Activated CD4-positive, alpha-beta T cell treated with anti-CD3 and anti-CD28 coated beads, Interleukin-2, amount 10 ng/mL, durations not matched to agents 7 days and 5 days (primary cell): ENCODE data around the gene WDR90. TPM values are rescaled to one million over a fixed set of nuclear protein-coding genes. Genes with fewer than 3 reads are reported as not detected.
"Not testable (repeated sequence)": the region's sequence is repeated elsewhere in the genome, so short reads cannot be mapped to it uniquely, and the experiment has no call there.

Experiments used
- CTCF ChIA-PET: fragments of 350-600 bp; sonication (Branson Sonifier 250); formaldehyde crosslinking; loops from one replicate; lab custom pipeline; 2021; ENCODE audit warnings: antibody characterized with exemption; lab: Charles Lee
- POLR2A ChIA-PET: fragments of 350-600 bp; sonication (Branson Sonifier 250); formaldehyde crosslinking; loops from one replicate; lab custom pipeline; 2021; ENCODE audit warnings: antibody characterized with exemption; lab: Charles Lee
- DNase-seq: peaks from one replicate; pipeline ENCODE4 v3.0.0-alpha.2; 2020
- H3K27ac Mint-ChIP-seq: one replicate; pipeline ENCODE4 v1.8.0; 2021; ENCODE audit warnings: mild to moderate bottlenecking, moderate library complexity, mixed read lengths
- H3K27me3 Mint-ChIP-seq: one replicate; pipeline ENCODE4 v1.8.0; 2021; ENCODE audit warnings: mixed read lengths
- H3K36me3 Mint-ChIP-seq: one replicate; pipeline ENCODE4 v1.8.0; 2021; ENCODE audit warnings: low read depth, mixed read lengths
- H3K4me1 Mint-ChIP-seq: one replicate; pipeline ENCODE4 v1.8.0; 2021; ENCODE audit warnings: mixed read lengths
- H3K4me3 Mint-ChIP-seq: one replicate; pipeline ENCODE4 v1.8.0; 2021; ENCODE audit warnings: mild to moderate bottlenecking, moderate library complexity, mixed read lengths
- H3K9me3 Mint-ChIP-seq: one replicate; pipeline ENCODE4 v1.8.0; 2021; ENCODE audit warnings: mixed read lengths
- total RNA-seq, 2 experiments: library from RNA; stranded (reverse); gene quantifications; one replicate each; pipeline ENCODE4 v1.2.3, GENCODE V29; 2021

Gene WDR90
- total RNA-seq, 2 experiments from 2014 or later = 54.9 to 81.6 TPM

- Mint-ChIP-seq H3K4me3 (no peak overlapping the region), H3K27ac (no peak overlapping the region), H3K27me3 (no peaks in the 10 kb centered on the region), H3K4me1 (peaks cover 49% of the 10 kb centered on the region), H3K36me3 (peaks cover 18% of the 10 kb centered on the region), H3K9me3 (no peaks in the 10 kb centered on the region)
- ChIA-PET CTCF (interaction anchor here (1.3 to 1.4 kb wide), 2 partner anchors 10 to 12 kb away, joined by 4 to 6 read pairs; no protein-coding TSS in a partner anchor), POLR2A (interaction anchor here (0.6 kb wide), 1 partner anchor 154 kb away, joined by 3 read pairs; no protein-coding TSS in a partner anchor)
- no peak for DNase-seq
These were observed 36.0 kb downstream of the WDR90 start for GRCh38 chr16:684961-685696.

- no peak for DNase-seq
- H3K27me3 Mint-ChIP-seq = no peaks in the 10 kb centered on the region
- H3K4me3 Mint-ChIP-seq = no peak overlapping the region
- ChIA-PET POLR2A (no interaction called here), CTCF (interaction anchor here (1.1 to 2.1 kb wide), 3 partner anchors 9 to 104 kb away, joined by 3 to 6 read pairs (median 5); partner anchors contain the start of gene RHOT2)
- peaks cover 19% of the 10 kb centered on the region for H3K36me3 Mint-ChIP-seq
- no peaks in the 10 kb centered on the region for H3K9me3 Mint-ChIP-seq
- H3K4me1 Mint-ChIP-seq = peaks cover 54% of the 10 kb centered on the region
- H3K27ac Mint-ChIP-seq = peak overlapping the region; percentile 46
These were observed 36.8 kb downstream of the WDR90 start for GRCh38 chr16:685967-686366.

GRCh38 chr16:686459-687260, 37.5 kb downstream of the WDR90 start:
- ChIA-PET POLR2A (no interaction called here), CTCF (interaction anchor here (1.0 to 2.1 kb wide), 4 partner anchors 9 to 103 kb away, joined by 3 to 6 read pairs (median 4); partner anchors contain the start of gene RHOT2)
- no peak for DNase-seq
- no peaks in the 10 kb centered on the region for H3K9me3 Mint-ChIP-seq
- no peak overlapping the region for H3K4me3 Mint-ChIP-seq
- no peak overlapping the region for H3K27ac Mint-ChIP-seq
- H3K4me1 Mint-ChIP-seq = peaks cover 51% of the 10 kb centered on the region
- H3K27me3 Mint-ChIP-seq = no peaks in the 10 kb centered on the region
- peaks cover 19% of the 10 kb centered on the region for H3K36me3 Mint-ChIP-seq

- ChIA-PET POLR2A (no interaction called here), CTCF (interaction anchor here (1.0 to 2.1 kb wide), 2 partner anchors 19 to 40 kb away, joined by 3 to 5 read pairs; partner anchors contain the start of gene RHOT2)
- Mint-ChIP-seq H3K4me3 (peak overlapping the region; percentile 16), H3K4me1 (peaks cover 44% of the 10 kb centered on the region), H3K36me3 (peaks cover 12% of the 10 kb centered on the region), H3K27ac (no peak overlapping the region), H3K9me3 (no peaks in the 10 kb centered on the region), H3K27me3 (peaks cover 4% of the 10 kb centered on the region)
- no peak for DNase-seq
These were observed 38.3 kb downstream of the WDR90 start for GRCh38 chr16:687499-687898.

- peaks cover 13% of the 10 kb centered on the region for H3K27me3 Mint-ChIP-seq
- no peak for DNase-seq
- peak overlapping the region; percentile 89 for H3K4me3 Mint-ChIP-seq
- ChIA-PET POLR2A (no interaction called here), CTCF (interaction anchor here (0.7 to 1.5 kb wide), 9 partner anchors 9 to 1016 kb away, joined by 3 to 5 read pairs (median 3); partner anchors contain the start of genes CIAO3, MAPK8IP3, RHBDL1 and RHOT2)
- H3K27ac Mint-ChIP-seq = peak overlapping the region; percentile 89
- H3K4me1 Mint-ChIP-seq = peaks cover 35% of the 10 kb centered on the region
- peaks cover 9% of the 10 kb centered on the region for H3K36me3 Mint-ChIP-seq
- H3K9me3 Mint-ChIP-seq = no peaks in the 10 kb centered on the region
These were observed 40.2 kb downstream of the WDR90 start for GRCh38 chr16:689175-689897.

- peaks cover 36% of the 10 kb centered on the region for H3K4me1 Mint-ChIP-seq
- H3K9me3 Mint-ChIP-seq, POLR2A ChIA-PET, DNase-seq, H3K36me3 Mint-ChIP-seq: not testable (repeated sequence)
- peak overlapping the region; percentile 76 for H3K27ac Mint-ChIP-seq
- CTCF ChIA-PET = interaction anchor here (1.5 kb wide), 1 partner anchor 10 kb away, joined by 3 read pairs; no protein-coding TSS in a partner anchor
- peaks cover 15% of the 10 kb centered on the region for H3K27me3 Mint-ChIP-seq
- H3K4me3 Mint-ChIP-seq = peak overlapping the region; percentile 89
These were observed 42.1 kb downstream of the WDR90 start for GRCh38 chr16:691242-691641.

GRCh38 chr16:692356-693108, 43.4 kb downstream of the WDR90 start:
- POLR2A ChIA-PET = no interaction called here
- H3K4me1 Mint-ChIP-seq = peaks cover 39% of the 10 kb centered on the region
- CTCF ChIA-PET = interaction anchor here (1.3 kb wide), 1 partner anchor 56 kb away, joined by 3 read pairs; the partner anchor contains the start of gene METTL26
- H3K27me3 Mint-ChIP-seq = peaks cover 15% of the 10 kb centered on the region
- peaks cover 4% of the 10 kb centered on the region for H3K36me3 Mint-ChIP-seq
- H3K27ac Mint-ChIP-seq = no peak overlapping the region
- H3K9me3 Mint-ChIP-seq = no peaks in the 10 kb centered on the region
- no peak overlapping the region for H3K4me3 Mint-ChIP-seq
- DNase-seq = no peak

- peak overlapping the region; percentile 19 for H3K4me3 Mint-ChIP-seq
- H3K4me1 Mint-ChIP-seq = peaks cover 36% of the 10 kb centered on the region
- DNase-seq = no peak
- H3K36me3 Mint-ChIP-seq = peaks cover 4% of the 10 kb centered on the region
- POLR2A ChIA-PET = no interaction called here
- no peaks in the 10 kb centered on the region for H3K9me3 Mint-ChIP-seq
- H3K27ac Mint-ChIP-seq = no peak overlapping the region
- peaks cover 15% of the 10 kb centered on the region for H3K27me3 Mint-ChIP-seq
- CTCF ChIA-PET = interaction anchor here (1.3 kb wide), 1 partner anchor 57 kb away, joined by 3 read pairs; the partner anchor contains the start of gene METTL26
These were observed 44.2 kb downstream of the WDR90 start for GRCh38 chr16:693364-693763.

GRCh38 chr16:693766-694165, 44.6 kb downstream of the WDR90 start:
- Mint-ChIP-seq H3K4me1 (peaks cover 34% of the 10 kb centered on the region), H3K9me3 (no peaks in the 10 kb centered on the region), H3K36me3 (peaks cover 4% of the 10 kb centered on the region), H3K4me3 (no peak overlapping the region), H3K27ac (no peak overlapping the region), H3K27me3 (peaks cover 15% of the 10 kb centered on the region)
- ChIA-PET CTCF (interaction anchor here (1.3 kb wide), 1 partner anchor 57 kb away, joined by 3 read pairs; the partner anchor contains the start of gene METTL26), POLR2A (no interaction called here)
- DNase-seq = no peak

GRCh38 chr16:694187-694862, 45.2 kb downstream of the WDR90 start:
- CTCF ChIA-PET = interaction anchor here (1.7 kb wide), 1 partner anchor 8 kb away, joined by 6 read pairs; no protein-coding TSS in a partner anchor
- POLR2A ChIA-PET = no interaction called here
- Mint-ChIP-seq H3K36me3 (peaks cover 4% of the 10 kb centered on the region), H3K4me3 (peak overlapping the region; percentile 55), H3K4me1 (peaks cover 33% of the 10 kb centered on the region), H3K27ac (peak overlapping the region; percentile 54), H3K9me3 (no peaks in the 10 kb centered on the region), H3K27me3 (peaks cover 15% of the 10 kb centered on the region)
- no peak for DNase-seq

GRCh38 chr16:694863-695354, 45.7 kb downstream of the WDR90 start:
- H3K27ac Mint-ChIP-seq = no peak overlapping the region
- ChIA-PET CTCF (interaction anchor here (1.2 to 2.1 kb wide), 3 partner anchors 9 to 21 kb away, joined by 4 to 7 read pairs (median 6); no protein-coding TSS in a partner anchor), POLR2A (interaction anchor here (0.5 to 1.0 kb wide), 2 partner anchors 27 to 310 kb away, joined by 3 read pairs; no protein-coding TSS in a partner anchor)
- no peak for DNase-seq
- H3K4me1 Mint-ChIP-seq = peaks cover 32% of the 10 kb centered on the region
- H3K36me3 Mint-ChIP-seq = peaks cover 4% of the 10 kb centered on the region
- H3K27me3 Mint-ChIP-seq = peaks cover 15% of the 10 kb centered on the region
- peak overlapping the region; percentile 47 for H3K4me3 Mint-ChIP-seq
- H3K9me3 Mint-ChIP-seq = no peaks in the 10 kb centered on the region
